ENCODE measurements around the gene ANO10. TPM values are rescaled to one million over a fixed set of nuclear protein-coding genes. Genes with fewer than 3 reads are reported as not detected.

The ANO10 gene
- total and polyA plus RNA-seq, 10 donors = 2.6 to 21.7 (median 16.6) TPM

DNA sequence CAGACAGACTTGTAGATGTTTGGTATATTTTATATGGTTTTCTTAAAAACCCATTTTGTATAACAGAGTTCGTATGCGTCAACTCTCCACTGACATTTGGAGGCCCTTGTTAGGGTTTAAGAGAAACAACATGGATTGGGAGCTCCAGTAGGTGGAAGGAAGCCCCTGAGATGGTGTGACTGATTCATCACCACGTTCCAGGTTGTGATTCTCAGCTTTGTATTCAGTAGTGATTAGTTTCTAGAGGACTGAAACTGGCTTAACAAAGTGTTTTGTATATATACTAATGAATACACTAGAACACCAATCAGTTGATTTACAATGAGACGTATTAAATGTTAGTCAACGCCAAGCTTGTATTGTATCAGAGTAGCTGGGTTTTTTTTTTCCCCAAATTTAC is 301.5 kb downstream of the ANO10 start:
- Histone ChIP-seq H3K4me3 (no peak overlapping the region), H3K27ac (peak overlapping the region in 2 of 8 donors; percentile 6 to 7), H3K4me1 (peaks cover 17 to 88% (median 77%) of the 10 kb centered on the region in 6 donors), H3K9me3 (peaks cover 0 to 9% (median 3%) of the 10 kb centered on the region in 8 donors), H3K36me3 (peaks cover 0 to 21% (median 0%) of the 10 kb centered on the region in 6 donors), H3K27me3 (replicated peaks in 1 of 7) (no peaks in the 10 kb centered on the region)
- no peak for DNase-seq
- intact Hi-C loops (cut with DNase I; ENCODE audit: low total_unique reads) = no loop called here
- 89 to 92% (median 89%) methylated on average over 5 of the region's 5 CpGs for WGBS, 5 donors
- TF ChIP-seq POLR2A (IDR thresholded peaks at IDR 0.05) = no peak
- no peak for TF ChIP-seq POLR2AphosphoS5 (IDR thresholded peaks at IDR 0.05)
- TF ChIP-seq, protein P1, sequence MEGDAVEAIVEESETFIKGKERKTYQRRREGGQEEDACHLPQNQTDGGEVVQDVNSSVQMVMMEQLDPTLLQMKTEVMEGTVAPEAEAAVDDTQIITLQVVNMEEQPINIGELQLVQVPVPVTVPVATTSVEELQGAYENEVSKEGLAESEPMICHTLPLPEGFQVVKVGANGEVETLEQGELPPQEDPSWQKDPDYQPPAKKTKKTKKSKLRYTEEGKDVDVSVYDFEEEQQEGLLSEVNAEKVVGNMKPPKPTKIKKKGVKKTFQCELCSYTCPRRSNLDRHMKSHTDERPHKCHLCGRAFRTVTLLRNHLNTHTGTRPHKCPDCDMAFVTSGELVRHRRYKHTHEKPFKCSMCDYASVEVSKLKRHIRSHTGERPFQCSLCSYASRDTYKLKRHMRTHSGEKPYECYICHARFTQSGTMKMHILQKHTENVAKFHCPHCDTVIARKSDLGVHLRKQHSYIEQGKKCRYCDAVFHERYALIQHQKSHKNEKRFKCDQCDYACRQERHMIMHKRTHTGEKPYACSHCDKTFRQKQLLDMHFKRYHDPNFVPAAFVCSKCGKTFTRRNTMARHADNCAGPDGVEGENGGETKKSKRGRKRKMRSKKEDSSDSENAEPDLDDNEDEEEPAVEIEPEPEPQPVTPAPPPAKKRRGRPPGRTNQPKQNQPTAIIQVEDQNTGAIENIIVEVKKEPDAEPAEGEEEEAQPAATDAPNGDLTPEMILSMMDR (IDR thresholded peaks at IDR 0.05 in 8 of 11, conservative IDR thresholded peaks at IDR 0.05 in 3 of 11) = no peak

DNA sequence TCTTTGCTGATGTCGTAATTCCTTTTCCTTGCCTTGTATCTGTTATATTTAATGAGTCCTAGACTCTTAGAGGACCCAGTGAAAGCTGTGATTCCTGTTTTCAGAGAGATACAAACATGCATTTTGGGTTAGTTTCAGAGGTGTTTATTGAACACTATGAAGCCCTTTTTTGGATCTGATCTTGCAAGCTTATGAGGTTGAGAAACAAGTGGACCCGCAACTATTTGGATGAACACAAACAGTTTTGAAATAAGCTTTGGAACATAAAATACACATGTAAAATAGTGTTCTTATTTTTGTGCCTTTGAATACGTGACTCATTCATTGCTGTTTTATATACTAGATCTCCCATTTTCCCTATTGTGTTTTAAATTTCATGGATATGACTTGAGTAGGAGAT is 302.0 kb downstream of the ANO10 start:
- H3K27me3 ChIP-seq (replicated peaks in 1 of 7) = no peaks in the 10 kb centered on the region
- no peak for DNase-seq
- H3K4me1 ChIP-seq = peaks cover 12 to 88% (median 76%) of the 10 kb centered on the region in 6 donors
- 73 to 93% (median 83%) methylated on average over 3 of the region's 3 CpGs for WGBS, 5 donors
- H3K36me3 ChIP-seq = peaks cover 0 to 21% (median 0%) of the 10 kb centered on the region in 6 donors
- H3K4me3 ChIP-seq = no peak overlapping the region
- H3K9me3 ChIP-seq = peaks cover 0 to 9% (median 3%) of the 10 kb centered on the region in 8 donors
- peak overlapping the region in 3 of 8 donors; percentile 7 to 77 (median 26) for H3K27ac ChIP-seq
- intact Hi-C loops (cut with DNase I; ENCODE audit: low total_unique reads) = no loop called here
- TF ChIP-seq, protein P1 (IDR thresholded peaks at IDR 0.05 in 8 of 11, conservative IDR thresholded peaks at IDR 0.05 in 3 of 11) = no peak
- no peak for TF ChIP-seq POLR2A (IDR thresholded peaks at IDR 0.05)
- no peak for TF ChIP-seq POLR2AphosphoS5 (IDR thresholded peaks at IDR 0.05)

DNA sequence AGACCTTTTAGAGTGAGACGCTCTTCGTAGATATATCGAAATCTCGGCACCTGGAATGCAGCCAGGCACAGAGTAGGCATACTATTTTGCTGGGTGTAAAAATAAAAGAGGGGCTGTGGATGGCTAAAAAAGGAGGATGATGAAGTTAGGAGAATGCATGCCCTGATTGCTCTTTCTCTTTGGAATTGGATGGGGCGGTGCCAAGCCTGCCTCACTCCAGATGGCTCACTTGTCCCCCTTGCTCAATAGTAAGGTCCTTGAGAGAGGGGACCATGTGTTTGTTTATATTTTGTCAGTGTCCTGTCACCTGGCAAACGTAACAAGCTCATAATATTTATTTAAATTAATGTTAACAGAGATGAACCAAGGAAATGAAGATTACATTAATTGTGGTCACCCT is 302.4 kb downstream of the ANO10 start:
- no peak for DNase-seq
- H3K27ac ChIP-seq = peak overlapping the region in 2 of 8 donors; percentile 26 to 77
- H3K36me3 ChIP-seq = peaks cover 0 to 21% (median 0%) of the 10 kb centered on the region in 6 donors
- H3K9me3 ChIP-seq = peaks cover 0 to 9% (median 3%) of the 10 kb centered on the region in 8 donors
- intact Hi-C loops (cut with DNase I; ENCODE audit: low total_unique reads) = no loop called here
- 85 to 91% (median 89%) methylated on average over 6 of the region's 6 CpGs for WGBS, 5 donors
- TF ChIP-seq, protein P1 (IDR thresholded peaks at IDR 0.05 in 8 of 11, conservative IDR thresholded peaks at IDR 0.05 in 3 of 11) = no peak
- TF ChIP-seq POLR2AphosphoS5 (IDR thresholded peaks at IDR 0.05) (no peak), POLR2A (IDR thresholded peaks at IDR 0.05) (no peak)
- H3K27me3 ChIP-seq (replicated peaks in 1 of 7) = no peaks in the 10 kb centered on the region
- H3K4me3 ChIP-seq = no peak overlapping the region
- peaks cover 8 to 88% (median 75%) of the 10 kb centered on the region in 6 donors for H3K4me1 ChIP-seq

DNA sequence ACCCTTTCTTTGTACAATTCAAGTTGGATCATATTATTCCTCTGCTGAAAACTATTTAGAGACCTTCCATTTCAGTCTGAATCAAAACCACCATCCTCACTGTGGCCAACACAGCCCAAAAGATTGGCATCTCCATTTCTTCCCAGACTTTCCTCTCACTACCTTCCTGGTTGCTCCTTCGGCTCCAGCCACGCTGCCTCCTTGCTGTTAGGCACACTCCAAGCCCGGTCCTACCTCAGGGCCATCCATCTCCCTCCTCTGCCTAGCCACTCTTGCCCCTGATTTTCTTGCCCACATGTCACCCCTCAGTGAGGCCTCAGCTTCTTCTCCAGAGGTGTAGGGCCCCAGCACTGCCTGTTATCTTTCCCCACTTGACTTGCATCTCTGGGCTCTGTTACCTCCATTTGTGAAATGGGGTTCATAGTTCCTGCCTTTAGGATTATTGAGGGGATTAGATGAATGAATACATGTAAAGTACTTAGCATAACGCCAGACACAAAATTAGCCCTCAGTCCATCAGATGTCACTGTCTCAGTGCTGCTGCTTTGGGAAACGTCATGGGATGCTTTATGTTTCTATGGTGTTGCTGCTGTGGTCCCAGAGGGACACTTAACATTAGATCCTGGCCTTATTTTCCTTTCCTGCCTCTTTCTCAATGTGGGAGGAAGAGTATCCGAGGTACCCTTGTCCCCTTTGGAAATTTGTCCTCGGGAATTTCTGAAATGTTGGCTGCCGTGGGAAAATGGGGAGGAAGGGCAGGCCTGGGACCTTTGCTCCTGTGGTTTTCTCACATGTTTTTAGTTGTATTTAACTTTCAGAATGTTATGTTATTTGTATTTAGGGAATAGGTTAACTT is 304.1 kb downstream of the ANO10 start:
- H3K4me3 ChIP-seq = no peak overlapping the region
- peak overlapping the region in 7 of 8 donors; percentile 13 to 77 (median 46) for H3K27ac ChIP-seq
- no peaks in the 10 kb centered on the region for H3K9me3 ChIP-seq
- TF ChIP-seq POLR2A (IDR thresholded peaks at IDR 0.05) = no peak
- peak in 2 of 3 donors; percentile 33 to 34 for TF ChIP-seq POLR2AphosphoS5 (IDR thresholded peaks at IDR 0.05)
- intact Hi-C loops (cut with DNase I; ENCODE audit: low total_unique reads) = no loop called here
- peaks cover 0 to 28% (median under 1%) of the 10 kb centered on the region in 6 donors for H3K36me3 ChIP-seq
- H3K4me1 ChIP-seq = peaks cover 0 to 93% (median 68%) of the 10 kb centered on the region in 6 donors
- no peaks in the 10 kb centered on the region for H3K27me3 ChIP-seq (replicated peaks in 1 of 7)
- WGBS, 5 donors = 62 to 75% (median 70%) methylated on average over 8 of the region's 8 CpGs
- no peak for DNase-seq

All from spleen (tissue), 11 donors.